ENCODE measurements around the gene ARHGAP40. TPM values are rescaled to one million over a fixed set of nuclear protein-coding genes. Genes with fewer than 3 reads are reported as not detected.
"Not testable (repeated sequence)": the region's sequence is repeated elsewhere in the genome, so short reads cannot be mapped to it uniquely, and the experiment has no call there.

The ARHGAP40 gene
- total and polyA plus RNA-seq, 12 donors = not detected

GRCh38 chr20:38595886-38596285 is 5.7 kb upstream of the ARHGAP40 start:
- intact Hi-C loops (cut with DNase I); DNase-seq; H3K4me3 ChIP-seq; H3K9me3 ChIP-seq; ATAC-seq; H3K27ac ChIP-seq; H3K36me3 ChIP-seq; H3K4me1 ChIP-seq: not testable (repeated sequence)
- 89 to 92% methylated on average over 15 of the region's 15 CpGs for WGBS, 2 donors
- peaks cover 0 to 23% (median 14%) of the 10 kb centered on the region in 7 donors for H3K27me3 ChIP-seq

DNA sequence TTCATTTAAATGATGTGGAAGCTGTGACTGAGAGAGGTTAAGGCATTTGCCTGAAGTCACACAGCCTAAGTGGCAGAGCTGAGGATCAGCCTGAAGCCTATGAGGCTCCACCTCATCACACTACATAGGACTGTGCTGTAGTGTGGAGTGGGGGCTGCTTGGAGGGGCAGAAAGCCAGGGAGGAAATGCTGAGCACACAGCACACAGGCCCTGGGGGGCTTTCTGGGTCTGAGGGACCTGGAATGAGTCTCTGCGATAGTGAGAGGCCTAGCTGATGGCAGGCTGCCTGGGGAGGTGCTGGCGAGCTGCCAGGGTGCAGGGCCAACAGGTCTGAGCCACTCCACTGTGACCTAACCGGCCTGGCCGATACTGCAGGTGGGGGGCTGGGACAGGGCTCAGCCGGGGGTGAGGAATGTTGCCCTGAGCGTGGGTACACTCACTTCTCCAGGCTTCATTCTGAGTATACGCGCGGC is 2.2 kb upstream of the ARHGAP40 start:
- ATAC-seq (peak; percentile 71 to 98 (median 94)), DNase-seq (peak; percentile 60 to 79)
- H3K27me3 ChIP-seq = peaks cover 4 to 51% (median 45%) of the 10 kb centered on the region in 7 donors
- no peak for TF ChIP-seq CTCF (IDR thresholded peaks at IDR 0.05)
- intact Hi-C loops (cut with DNase I) = no loop called here
- peaks cover 0 to 21% (median 5%) of the 10 kb centered on the region in 9 donors for H3K4me1 ChIP-seq
- no peak overlapping the region for H3K27ac ChIP-seq
- H3K36me3 ChIP-seq = no peaks in the 10 kb centered on the region
- H3K9me3 ChIP-seq = no peaks in the 10 kb centered on the region
- H3K4me3 ChIP-seq = no peak overlapping the region
- 9 to 28% methylated on average over 9 of the region's 9 CpGs for WGBS, 2 donors

- intact Hi-C loops (cut with DNase I) = no loop called here
- H3K27me3 ChIP-seq = peaks cover 4 to 54% (median 46%) of the 10 kb centered on the region in 7 donors
- H3K36me3 ChIP-seq = no peaks in the 10 kb centered on the region
- peaks cover 0 to 21% (median 5%) of the 10 kb centered on the region in 9 donors for H3K4me1 ChIP-seq
- no peaks in the 10 kb centered on the region for H3K9me3 ChIP-seq
- H3K27ac ChIP-seq = no peak overlapping the region
- TF ChIP-seq CTCF (IDR thresholded peaks at IDR 0.05) = no peak
- DNase-seq (no peak), ATAC-seq (no peak)
- H3K4me3 ChIP-seq = no peak overlapping the region
- WGBS, 2 donors = 100% methylated on average over 1 of the region's 1 CpG
These were observed 1.6 kb upstream of the ARHGAP40 start for GRCh38 chr20:38600057-38600456.

DNA sequence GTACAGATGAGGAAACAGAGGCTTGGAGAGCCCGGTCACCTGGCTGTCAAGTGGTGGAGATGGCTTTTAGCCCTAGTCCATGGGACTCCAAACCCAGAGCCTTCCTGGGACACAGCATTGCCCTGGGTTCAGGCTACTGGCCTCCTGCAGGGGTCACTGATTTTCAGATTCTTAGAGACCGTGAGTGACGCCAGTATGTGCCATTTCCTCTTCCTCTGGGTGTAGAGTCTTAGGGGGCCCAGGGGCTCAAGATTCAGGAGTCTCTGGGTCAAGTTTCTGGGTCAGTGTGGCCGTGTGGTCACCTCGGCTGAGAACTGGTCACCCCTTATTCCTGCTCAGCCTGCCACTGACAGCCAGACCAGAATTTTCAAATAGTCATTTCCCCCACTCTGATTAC is 574 bp downstream of the ARHGAP40 start:
- H3K4me1 ChIP-seq = peaks cover 0 to 21% (median 5%) of the 10 kb centered on the region in 9 donors
- WGBS, 2 donors = 43 to 61% methylated on average over 5 of the region's 5 CpGs
- H3K4me3 ChIP-seq = no peak overlapping the region
- peaks cover 4 to 68% (median 47%) of the 10 kb centered on the region in 7 donors for H3K27me3 ChIP-seq
- no peak for ATAC-seq
- intact Hi-C loops (cut with DNase I) = no loop called here
- no peak for DNase-seq
- TF ChIP-seq CTCF (IDR thresholded peaks at IDR 0.05) = no peak
- H3K36me3 ChIP-seq = no peaks in the 10 kb centered on the region
- no peak overlapping the region for H3K27ac ChIP-seq
- no peaks in the 10 kb centered on the region for H3K9me3 ChIP-seq

- intact Hi-C loops (cut with DNase I) = no loop called here
- DNase-seq (no peak), ATAC-seq (no peak)
- H3K36me3 ChIP-seq = no peaks in the 10 kb centered on the region
- H3K4me1 ChIP-seq = peaks cover 0 to 21% (median 5%) of the 10 kb centered on the region in 9 donors
- H3K4me3 ChIP-seq = no peak overlapping the region
- TF ChIP-seq CTCF (IDR thresholded peaks at IDR 0.05) = no peak
- no peak overlapping the region for H3K27ac ChIP-seq
- WGBS, 2 donors = 73 to 87% methylated on average over 3 of the region's 3 CpGs
- no peaks in the 10 kb centered on the region for H3K9me3 ChIP-seq
- peaks cover 4 to 74% (median 54%) of the 10 kb centered on the region in 7 donors for H3K27me3 ChIP-seq
These were observed 1.7 kb downstream of the ARHGAP40 start for GRCh38 chr20:38603286-38603685.
